ENCODE measurements around the gene HHIP.

DNA sequence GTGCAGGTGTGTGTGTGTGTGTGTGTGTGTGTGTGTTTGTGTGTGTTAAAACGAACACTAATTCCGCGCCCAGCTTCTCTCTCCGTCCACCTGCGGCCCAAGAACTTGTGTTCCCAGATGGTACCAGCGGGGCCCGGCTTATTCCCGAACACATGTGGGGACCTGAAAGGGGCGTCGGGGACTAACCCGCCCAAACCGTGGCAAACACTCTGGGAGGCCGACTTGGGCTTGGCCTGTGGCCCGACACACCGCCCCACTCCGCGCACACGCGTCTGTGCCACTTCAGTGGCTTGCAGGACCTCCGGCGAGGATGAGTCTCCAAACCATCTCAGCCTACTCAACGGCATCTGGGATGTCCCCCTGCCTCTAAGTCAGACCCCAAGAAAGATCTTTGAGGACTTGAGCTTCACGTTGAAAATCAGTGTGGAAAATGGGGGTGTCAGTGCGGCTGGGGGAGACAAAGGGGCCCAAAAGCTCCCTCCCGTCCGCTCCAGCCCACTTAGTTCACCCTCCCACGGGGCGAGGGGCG lies 790 bp upstream of the HHIP start:
- TF ChIP-seq POLR2A (IDR thresholded peaks at IDR 0.05) = no peak
- TF ChIP-seq, protein P1, sequence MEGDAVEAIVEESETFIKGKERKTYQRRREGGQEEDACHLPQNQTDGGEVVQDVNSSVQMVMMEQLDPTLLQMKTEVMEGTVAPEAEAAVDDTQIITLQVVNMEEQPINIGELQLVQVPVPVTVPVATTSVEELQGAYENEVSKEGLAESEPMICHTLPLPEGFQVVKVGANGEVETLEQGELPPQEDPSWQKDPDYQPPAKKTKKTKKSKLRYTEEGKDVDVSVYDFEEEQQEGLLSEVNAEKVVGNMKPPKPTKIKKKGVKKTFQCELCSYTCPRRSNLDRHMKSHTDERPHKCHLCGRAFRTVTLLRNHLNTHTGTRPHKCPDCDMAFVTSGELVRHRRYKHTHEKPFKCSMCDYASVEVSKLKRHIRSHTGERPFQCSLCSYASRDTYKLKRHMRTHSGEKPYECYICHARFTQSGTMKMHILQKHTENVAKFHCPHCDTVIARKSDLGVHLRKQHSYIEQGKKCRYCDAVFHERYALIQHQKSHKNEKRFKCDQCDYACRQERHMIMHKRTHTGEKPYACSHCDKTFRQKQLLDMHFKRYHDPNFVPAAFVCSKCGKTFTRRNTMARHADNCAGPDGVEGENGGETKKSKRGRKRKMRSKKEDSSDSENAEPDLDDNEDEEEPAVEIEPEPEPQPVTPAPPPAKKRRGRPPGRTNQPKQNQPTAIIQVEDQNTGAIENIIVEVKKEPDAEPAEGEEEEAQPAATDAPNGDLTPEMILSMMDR (IDR thresholded peaks at IDR 0.05) = peak in 1 of 5 experiments; percentile 3
